IMR-90 (cell line): ENCODE measurements around the gene EVI5. TPM values are rescaled to one million over a fixed set of nuclear protein-coding genes. Genes with fewer than 3 reads are reported as not detected.

ENCODE experiments used
- ATAC-seq: fragments of 200-7000 bp; cut with Tn5 transposase; 2 replicates; pipeline ENCODE4 v1.9.1; 2020; ENCODE audit warnings: low read depth, mild to moderate bottlenecking, moderate library complexity
- BruUV-seq: library from RNA; stranded (reverse); fragments of 400-500 nt; replicated peaks from 2 replicates; lab custom pipeline; 2021; lab: Mats Ljungman, UMichigan
- CTCF ChIA-PET: fragments of 300-600 bp; formaldehyde crosslinking; extraction: SDS; loops from one replicate; lab custom pipeline; 2021; ENCODE audit warnings: antibody characterized with exemption; lab: Yijun Ruan, JAX
- POLR2A ChIA-PET: fragments of 300-600 bp; sonication (Branson Sonifier 250); formaldehyde crosslinking; loops from one replicate; lab custom pipeline; 2022; ENCODE audit warnings: antibody characterized with exemption; ENCODE audit not compliant: unreplicated experiment; lab: Charles Lee
- DNase-seq: peaks from one replicate; pipeline ENCODE4 v3.0.0; 2013
- H2AFZ ChIP-seq: replicated peaks from 2 replicates; pipeline ENCODE3; 2013; ENCODE audit warnings: low read length, mild to moderate bottlenecking; ENCODE audit not compliant: poor library complexity
- H2AK5ac ChIP-seq: 2 replicates; pipeline ENCODE4 v1.6.1; 2013; ENCODE audit warnings: low read depth, low read length, inconsistent platforms
- H2AK9ac ChIP-seq: replicated peaks from 2 replicates; pipeline ENCODE3; 2013; ENCODE audit warnings: mild to moderate bottlenecking, low read depth, low read length, moderate library complexity; ENCODE audit not compliant: poor library complexity
- H2BK120ac ChIP-seq: 2 replicates; pipeline ENCODE4 v1.6.1; 2013; ENCODE audit warnings: low read depth, low read length, inconsistent platforms
- H2BK15ac ChIP-seq: 3 replicates; pipeline ENCODE4 v1.6.1; 2013; ENCODE audit warnings: low read depth, low read length, inconsistent platforms
- H2BK20ac ChIP-seq: 2 replicates; pipeline ENCODE4 v1.6.1; 2013; ENCODE audit warnings: low read depth, mild to moderate bottlenecking, inconsistent platforms, low read length, moderate library complexity
- H2BK5ac ChIP-seq: 2 replicates; pipeline ENCODE4 v1.6.1; 2013; ENCODE audit warnings: mild to moderate bottlenecking, low read depth, low read length, inconsistent platforms; ENCODE audit not compliant: poor library complexity, severe bottlenecking
- H3K14ac ChIP-seq: replicated peaks from 2 replicates; pipeline ENCODE4 v1.6.1; 2013; ENCODE audit warnings: low read depth, low read length, inconsistent platforms
- H3K18ac ChIP-seq: 2 replicates; pipeline ENCODE4 v1.6.1; 2013; ENCODE audit warnings: low read depth, low read length, control low read depth
- H3K23ac ChIP-seq: 2 replicates; pipeline ENCODE4 v1.6.1; 2013; ENCODE audit warnings: low read depth, low read length, inconsistent platforms
- H3K27ac ChIP-seq: 2 replicates; pipeline ENCODE4 v1.5.1; 2013; ENCODE audit warnings: mild to moderate bottlenecking, control low read depth, low read length; ENCODE audit not compliant: insufficient read depth
- H3K27me3 ChIP-seq: 2 replicates; pipeline ENCODE4 v1.6.1; 2013; ENCODE audit warnings: low read length; ENCODE audit not compliant: control insufficient read depth, insufficient read depth
- H3K36me3 ChIP-seq: 2 replicates; pipeline ENCODE4 v1.6.1; 2013; ENCODE audit warnings: low read length, mixed read lengths; ENCODE audit not compliant: control insufficient read depth, insufficient read depth
- H3K4ac ChIP-seq: 2 replicates; pipeline ENCODE4 v1.6.1; 2013; ENCODE audit warnings: low read depth, low read length, inconsistent platforms
- H3K4me1 ChIP-seq: 2 replicates; pipeline ENCODE4 v1.6.1; 2013; ENCODE audit warnings: low read length, mixed read lengths; ENCODE audit not compliant: control insufficient read depth, insufficient read depth
- H3K4me2 ChIP-seq: 2 replicates; pipeline ENCODE4 v1.6.1; 2013; ENCODE audit warnings: low read depth, mild to moderate bottlenecking, control low read depth, low read length, moderate library complexity
- H3K4me3 ChIP-seq: 2 replicates; pipeline ENCODE4 v1.5.1; 2013; ENCODE audit warnings: low read depth, mild to moderate bottlenecking, control low read depth, low read length, moderate library complexity; ENCODE audit not compliant: insufficient read depth
- H3K56ac ChIP-seq: 2 replicates; pipeline ENCODE4 v1.6.1; 2013; ENCODE audit warnings: low read length, inconsistent platforms; ENCODE audit not compliant: insufficient read depth; ENCODE audit errors: extremely low read depth
- H3K79me1 ChIP-seq, 2 experiments: 2 replicates each; pipeline ENCODE4 v1.6.1; 2013; ENCODE audit warnings: low read length in 2 of 2, inconsistent platforms in 1 of 2, low read depth in 1 of 2
- H3K9ac ChIP-seq: 2 replicates; pipeline ENCODE4 v1.6.1; 2013; ENCODE audit warnings: low read depth, low read length, control low read depth
- H3K9me1 ChIP-seq: 2 replicates; pipeline ENCODE4 v1.6.1; 2013; ENCODE audit warnings: low read length, inconsistent platforms; ENCODE audit not compliant: insufficient read depth
- H3K9me3 ChIP-seq: 2 replicates; pipeline ENCODE4 v1.6.1; 2013; ENCODE audit warnings: low read length; ENCODE audit not compliant: control insufficient read depth, insufficient read depth
- H4K20me1 ChIP-seq: 2 replicates; pipeline ENCODE4 v1.6.1; 2013; ENCODE audit warnings: low read length, inconsistent platforms; ENCODE audit not compliant: insufficient read depth
- H4K5ac ChIP-seq: 2 replicates; pipeline ENCODE4 v1.6.1; 2013; ENCODE audit warnings: mild to moderate bottlenecking, low read depth, low read length, control low read depth
- H4K8ac ChIP-seq, 2 experiments: 2 replicates each; pipeline ENCODE4 v1.6.1; 2013; ENCODE audit warnings: low read depth in 2 of 2, low read length in 2 of 2, control low read depth in 1 of 2, inconsistent platforms in 1 of 2
- H4K91ac ChIP-seq: 2 replicates; pipeline ENCODE4 v1.6.1; 2013; ENCODE audit warnings: low read depth, low read length, inconsistent platforms; ENCODE audit not compliant: insufficient read depth
- BHLHE40 ChIP-seq: fragments of 150-350 bp; IDR thresholded peaks from 2 replicates; pipeline ENCODE4 v1.6.1; 2016; ENCODE audit warnings: mild to moderate bottlenecking, low read depth, low read length
- CHD1 ChIP-seq: IDR thresholded peaks from 2 replicates; pipeline ENCODE4 v1.6.1; 2012; ENCODE audit warnings: low read depth, low read length, improper control_type of control experiment
- FOS ChIP-seq: fragments of 150-350 bp; IDR thresholded peaks from 2 replicates; pipeline ENCODE4 v1.6.1; 2016; ENCODE audit warnings: low read depth, low read length
- MXI1 ChIP-seq: IDR thresholded peaks from 2 replicates; pipeline ENCODE4 v1.6.1; 2012; ENCODE audit warnings: low read depth, mild to moderate bottlenecking, low read length, moderate library complexity, borderline replicate concordance
- NFE2L2 ChIP-seq: fragments of 150-350 bp; IDR thresholded peaks from 2 replicates; pipeline ENCODE4 v1.6.1; 2016; ENCODE audit warnings: low read depth, mild to moderate bottlenecking, low read length
- POLR2A ChIP-seq: IDR thresholded peaks from 2 replicates; pipeline ENCODE4 v1.6.1; 2012; ENCODE audit warnings: mild to moderate bottlenecking, low read depth, low read length
- RCOR1 ChIP-seq: IDR thresholded peaks from 2 replicates; pipeline ENCODE4 v1.6.1; 2012; ENCODE audit warnings: mild to moderate bottlenecking, low read length, improper control_type of control experiment; ENCODE audit not compliant: insufficient replicate concordance
- RFX5 ChIP-seq: IDR thresholded peaks from 2 replicates; pipeline ENCODE4 v1.8.0; 2012; ENCODE audit warnings: low read depth, mild to moderate bottlenecking, low read length, moderate library complexity
- WGBS, 2 experiments: methylation state at CpG; one replicate each; pipeline versions ENCODE4 v1.1.5 to v1.1.7; 2013; ENCODE audit warnings: missing lambda C conversion rate in 2 of 2; ENCODE audit not compliant: insufficient read length in 1 of 2; ENCODE audit errors: extremely low coverage in 2 of 2; 5-methylcytosine and 5-hydroxymethylcytosine counted together
- dilution Hi-C: fragments of 300-500 bp; cut with HindIII; formaldehyde crosslinking; loops from one replicate; pipeline ENCODE4 v1.14.3; 2018; ENCODE audit warnings: low sequenced_read_pairs; ENCODE audit not compliant: unreplicated experiment
- in situ Hi-C: fragments of 300-500 bp; cut with MboI; formaldehyde crosslinking; loops from 3 replicates; pipeline ENCODE4 v1.14.3; 2019; ENCODE audit warnings: low sequenced_read_pairs, inconsistent platforms, mixed read lengths
- intact Hi-C: fragments of 100-400 bp; cut with micrococcal nuclease; formaldehyde crosslinking; loops from 2 replicates; pipeline ENCODE4 v1.10.0; 2022
- polyA plus RNA-seq, 3 experiments: library from polyadenylated mRNA; depleted of rRNA; stranded (reverse); fragments of >200 nt; gene quantifications; 2 replicates each; pipeline ENCODE4 v1.2.3, GENCODE V29; 2012; ENCODE audit warnings: low replicate concordance in 1 of 3
- total RNA-seq: library from RNA; depleted of rRNA; stranded (reverse); fragments of >200 nt; gene quantifications from 2 replicates; pipeline ENCODE4 v1.2.3, GENCODE V29; 2012
- TF ChIP-seq, protein P1 (sequence below): fragments of 150-350 bp; IDR thresholded peaks from 2 replicates; pipeline ENCODE4 v1.6.1; 2017; ENCODE audit warnings: mild to moderate bottlenecking, antibody characterized with exemption, low read length, low read depth
- TF ChIP-seq, protein P2 (sequence below): conservative IDR thresholded peaks from 2 replicates; pipeline ENCODE4 v1.5.1; 2012; ENCODE audit warnings: mild to moderate bottlenecking, low read depth, low read length, improper control_type of control experiment

The EVI5 gene
- total and polyA plus RNA-seq, 2 of the 4 experiments (the other 2 are of a cell fraction): 13.9 to 26.9 TPM

DNA sequence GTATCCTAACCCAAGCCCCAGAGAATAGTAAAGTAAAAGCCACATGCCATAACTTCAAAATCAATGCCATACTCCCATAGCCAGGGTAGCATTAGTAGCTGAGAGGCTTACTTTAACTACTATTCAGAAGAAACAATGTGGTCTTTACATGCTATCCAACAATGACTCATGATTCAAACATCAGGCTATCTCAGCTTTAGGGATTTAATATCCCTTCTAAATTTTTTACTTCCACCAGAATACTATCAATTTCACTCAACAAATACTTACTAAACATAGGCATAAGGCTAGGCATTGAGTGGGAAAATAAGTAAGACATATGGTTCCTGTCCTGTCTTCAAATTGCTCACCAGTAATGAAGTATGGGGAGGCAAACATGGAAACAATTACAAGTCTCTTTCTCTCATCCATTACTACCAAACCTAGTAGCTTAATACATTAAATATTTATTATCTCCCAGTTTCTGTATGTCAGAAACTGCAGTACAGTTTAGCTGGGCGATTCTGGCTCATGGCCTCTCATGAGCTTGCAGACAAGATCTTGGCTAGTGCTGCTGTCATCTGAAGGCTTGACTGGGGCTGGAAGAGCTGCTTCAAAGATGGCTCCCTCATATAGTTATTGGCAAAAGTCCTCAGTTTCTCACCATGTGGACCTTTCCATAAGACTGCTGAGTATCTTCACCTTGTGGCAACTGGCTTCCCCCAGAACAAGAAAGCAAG is 30.7 kb downstream of the EVI5 start:
- Histone ChIP-seq H3K9me1 (peaks cover 22% of the 10 kb centered on the region), H4K91ac (peak overlapping the region; percentile 27), H3K79me1 (peaks cover 16 to 56% of the 10 kb centered on the region in 2 experiments), H2BK15ac (0 out of 3 replicates have a peak overlapping the region, but pooled peaks have one; percentile 15), H3K27ac (peak overlapping the region; percentile 82; the same call in 1 of the 2 replicates), H2AK9ac (peak overlapping the region; percentile 73), H4K20me1 (peaks cover 32% of the 10 kb centered on the region), H2BK120ac (peak overlapping the region; percentile 82), H4K5ac (no peak overlapping the region), H3K18ac (peak overlapping the region; percentile 7; the same call in 1 of the 2 replicates), H3K14ac (peak overlapping the region; percentile 55), H4K8ac (peak overlapping the region in 1 of 2 experiments; percentile 46; a peak in 2 of 4 replicates), H3K4me3 (no peak overlapping the region), H2BK20ac (peak overlapping the region; percentile 81; the same call in 1 of the 2 replicates), H3K4ac (peak overlapping the region; percentile 79), H3K4me2 (peak overlapping the region; percentile 17; the same call in 1 of the 2 replicates), H3K56ac (peak overlapping the region; percentile 54; the same call in 1 of the 2 replicates), H3K23ac (no peak overlapping the region), H3K27me3 (no peaks in the 10 kb centered on the region), H3K36me3 (no peaks in the 10 kb centered on the region), H3K4me1 (peaks cover 15% of the 10 kb centered on the region), H2BK5ac (peak overlapping the region; percentile 89), H3K9me3 (peaks cover 3% of the 10 kb centered on the region), H2AK5ac (peak overlapping the region; percentile 83), H3K9ac (no peak overlapping the region; the same call in 1 of the 2 replicates), H2AFZ (no peak overlapping the region)
- no TSS peak for BruUV-seq
- intact Hi-C loops: no loop called here
- CTCF ChIA-PET: interaction anchor here (0.6 to 1.8 kb wide), 4 partner anchors 14 to 206 kb away, joined by 3 to 5 read pairs (median 4); partner anchors contain the start of gene RPL5
- WGBS, 2 experiments: no CpG with 5 or more reads among the region's 1 CpG
- in situ Hi-C loops: no loop called here
- peak; percentile 90 for DNase-seq
- POLR2A ChIA-PET: no interaction called here
- dilution Hi-C loops: no loop called here
- peak; percentile 84 for ATAC-seq
- TF ChIP-seq MXI1 (peak; percentile 36; the same call in 1 of the 2 replicates), POLR2A (no peak), CHD1 (no peak), FOS (peak; percentile 71; the same call in 1 of the 2 replicates), BHLHE40 (no peak), NFE2L2 (no peak), RFX5 (no peak), RCOR1 (no peak)
- TF ChIP-seq, protein P1, sequence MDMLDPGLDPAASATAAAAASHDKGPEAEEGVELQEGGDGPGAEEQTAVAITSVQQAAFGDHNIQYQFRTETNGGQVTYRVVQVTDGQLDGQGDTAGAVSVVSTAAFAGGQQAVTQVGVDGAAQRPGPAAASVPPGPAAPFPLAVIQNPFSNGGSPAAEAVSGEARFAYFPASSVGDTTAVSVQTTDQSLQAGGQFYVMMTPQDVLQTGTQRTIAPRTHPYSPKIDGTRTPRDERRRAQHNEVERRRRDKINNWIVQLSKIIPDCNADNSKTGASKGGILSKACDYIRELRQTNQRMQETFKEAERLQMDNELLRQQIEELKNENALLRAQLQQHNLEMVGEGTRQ: no peak
- TF ChIP-seq, protein P2, sequence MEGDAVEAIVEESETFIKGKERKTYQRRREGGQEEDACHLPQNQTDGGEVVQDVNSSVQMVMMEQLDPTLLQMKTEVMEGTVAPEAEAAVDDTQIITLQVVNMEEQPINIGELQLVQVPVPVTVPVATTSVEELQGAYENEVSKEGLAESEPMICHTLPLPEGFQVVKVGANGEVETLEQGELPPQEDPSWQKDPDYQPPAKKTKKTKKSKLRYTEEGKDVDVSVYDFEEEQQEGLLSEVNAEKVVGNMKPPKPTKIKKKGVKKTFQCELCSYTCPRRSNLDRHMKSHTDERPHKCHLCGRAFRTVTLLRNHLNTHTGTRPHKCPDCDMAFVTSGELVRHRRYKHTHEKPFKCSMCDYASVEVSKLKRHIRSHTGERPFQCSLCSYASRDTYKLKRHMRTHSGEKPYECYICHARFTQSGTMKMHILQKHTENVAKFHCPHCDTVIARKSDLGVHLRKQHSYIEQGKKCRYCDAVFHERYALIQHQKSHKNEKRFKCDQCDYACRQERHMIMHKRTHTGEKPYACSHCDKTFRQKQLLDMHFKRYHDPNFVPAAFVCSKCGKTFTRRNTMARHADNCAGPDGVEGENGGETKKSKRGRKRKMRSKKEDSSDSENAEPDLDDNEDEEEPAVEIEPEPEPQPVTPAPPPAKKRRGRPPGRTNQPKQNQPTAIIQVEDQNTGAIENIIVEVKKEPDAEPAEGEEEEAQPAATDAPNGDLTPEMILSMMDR: no peak
